ENCODE results near the gene FOSB. TPM values are rescaled to one million over a fixed set of nuclear protein-coding genes. Genes with fewer than 3 reads are reported as not detected.
A peak's percentile ranks its signal among the peaks of the same experiment; 100 is the strongest.

The FOSB gene
- total and polyA plus RNA-seq, 9 of the 15 experiments (the other 6 are each of a cell fraction or from before 2014, with no cell fraction given), result 0.11 to 2.7 (median 0.73) TPM

DNA sequence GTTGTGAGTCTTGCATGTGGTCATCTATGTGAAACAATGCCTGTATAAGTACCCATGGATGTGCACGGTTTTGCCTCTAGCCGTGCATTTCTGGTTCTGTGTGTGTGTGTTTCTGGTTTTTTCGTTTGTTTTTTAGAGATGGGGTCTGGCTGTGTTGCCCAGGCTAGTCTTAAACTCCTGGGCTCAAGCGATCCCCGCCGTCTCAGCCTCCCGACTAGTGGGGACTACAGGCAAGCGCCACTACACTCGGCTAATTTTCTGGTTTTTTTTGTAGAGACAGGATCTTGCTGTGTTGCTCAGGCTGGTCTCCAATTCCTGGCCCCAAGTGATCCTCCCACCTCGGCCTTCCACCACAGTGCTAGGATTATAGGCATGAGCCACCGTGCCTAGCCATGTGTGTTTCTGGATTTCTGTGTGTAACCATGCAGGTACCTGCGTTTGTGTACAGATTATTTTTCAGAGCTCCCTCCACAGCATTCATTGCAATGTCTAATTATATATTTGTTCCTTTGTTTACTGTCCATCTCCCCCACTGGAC lies 15.9 kb upstream of the FOSB start:
- H3K4me1 ChIP-seq (replicated peaks in 1 of 2; ENCODE audit: control insufficient read depth in 2 of 2, insufficient read depth in 2 of 2, low read length in 2 of 2), result peaks cover 25 to 32% of the 10 kb centered on the region in 2 experiments
- H3K9me1 ChIP-seq (ENCODE audit: control insufficient read depth, insufficient read depth, low read length), result no peaks in the 10 kb centered on the region
- H3K79me2 ChIP-seq (ENCODE audit: control insufficient read depth, insufficient read depth, low read length), result no peaks in the 10 kb centered on the region
- H3K27me3 ChIP-seq (ENCODE audit: control insufficient read depth in 2 of 2, insufficient read depth in 2 of 2, low read length in 2 of 2), result no peaks in the 10 kb centered on the region
- WGBS (ENCODE audit: insufficient coverage, low coverage, missing lambda C conversion rate), result 68% methylated on average over 12 of the region's 12 CpGs
- in situ Hi-C loops (cut with MboI), result no loop called here
- intact Hi-C loops (cut with micrococcal nuclease), result no loop called here
- no peaks in the 10 kb centered on the region for H4K20me1 ChIP-seq (replicated peaks; ENCODE audit: control insufficient read depth, insufficient read depth, low read length)
- H3K9me3 ChIP-seq (replicated peaks; ENCODE audit: control insufficient read depth, insufficient read depth, low read depth, low read length), result no peaks in the 10 kb centered on the region
- H2AFZ ChIP-seq (ENCODE audit: low read depth, low read length), result peak overlapping the region; percentile 81; the same call in 1 of the 2 replicates
- H3K36me3 ChIP-seq (ENCODE audit: control insufficient read depth, insufficient read depth, low read length), result no peaks in the 10 kb centered on the region
- H3K27ac ChIP-seq (ENCODE audit: extremely low read depth, low read depth, low read length), result no peak overlapping the region
- no peak for ATAC-seq
- ChIA-PET POLR2A (interaction anchor here (0.6 to 0.7 kb wide), 2 partner anchors 189 to 246 kb away, joined by 3 read pairs; no protein-coding TSS in a partner anchor), CTCF (ENCODE audit: low intra/inter-chr PET ratio) (no interaction called here)
- FAIRE-seq, result no peak
- BruUV-seq (replicated peaks), result no TSS peak
- peak overlapping the region; percentile 71; the same call in 1 of the 2 replicates for H3K4me2 ChIP-seq (ENCODE audit: insufficient read depth, low read length)
- TF ChIP-seq, protein P1, sequence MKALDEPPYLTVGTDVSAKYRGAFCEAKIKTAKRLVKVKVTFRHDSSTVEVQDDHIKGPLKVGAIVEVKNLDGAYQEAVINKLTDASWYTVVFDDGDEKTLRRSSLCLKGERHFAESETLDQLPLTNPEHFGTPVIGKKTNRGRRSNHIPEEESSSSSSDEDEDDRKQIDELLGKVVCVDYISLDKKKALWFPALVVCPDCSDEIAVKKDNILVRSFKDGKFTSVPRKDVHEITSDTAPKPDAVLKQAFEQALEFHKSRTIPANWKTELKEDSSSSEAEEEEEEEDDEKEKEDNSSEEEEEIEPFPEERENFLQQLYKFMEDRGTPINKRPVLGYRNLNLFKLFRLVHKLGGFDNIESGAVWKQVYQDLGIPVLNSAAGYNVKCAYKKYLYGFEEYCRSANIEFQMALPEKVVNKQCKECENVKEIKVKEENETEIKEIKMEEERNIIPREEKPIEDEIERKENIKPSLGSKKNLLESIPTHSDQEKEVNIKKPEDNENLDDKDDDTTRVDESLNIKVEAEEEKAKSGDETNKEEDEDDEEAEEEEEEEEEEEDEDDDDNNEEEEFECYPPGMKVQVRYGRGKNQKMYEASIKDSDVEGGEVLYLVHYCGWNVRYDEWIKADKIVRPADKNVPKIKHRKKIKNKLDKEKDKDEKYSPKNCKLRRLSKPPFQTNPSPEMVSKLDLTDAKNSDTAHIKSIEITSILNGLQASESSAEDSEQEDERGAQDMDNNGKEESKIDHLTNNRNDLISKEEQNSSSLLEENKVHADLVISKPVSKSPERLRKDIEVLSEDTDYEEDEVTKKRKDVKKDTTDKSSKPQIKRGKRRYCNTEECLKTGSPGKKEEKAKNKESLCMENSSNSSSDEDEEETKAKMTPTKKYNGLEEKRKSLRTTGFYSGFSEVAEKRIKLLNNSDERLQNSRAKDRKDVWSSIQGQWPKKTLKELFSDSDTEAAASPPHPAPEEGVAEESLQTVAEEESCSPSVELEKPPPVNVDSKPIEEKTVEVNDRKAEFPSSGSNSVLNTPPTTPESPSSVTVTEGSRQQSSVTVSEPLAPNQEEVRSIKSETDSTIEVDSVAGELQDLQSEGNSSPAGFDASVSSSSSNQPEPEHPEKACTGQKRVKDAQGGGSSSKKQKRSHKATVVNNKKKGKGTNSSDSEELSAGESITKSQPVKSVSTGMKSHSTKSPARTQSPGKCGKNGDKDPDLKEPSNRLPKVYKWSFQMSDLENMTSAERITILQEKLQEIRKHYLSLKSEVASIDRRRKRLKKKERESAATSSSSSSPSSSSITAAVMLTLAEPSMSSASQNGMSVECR (CRISPR knock-in tag; IDR thresholded peaks at IDR 0.05), result 0 out of 2 replicates have a peak, but pooled peaks have one; percentile 35
- TF ChIP-seq BCOR (IDR thresholded peaks at IDR 0.05) (peak; percentile 45; the same call in 1 of the 2 replicates), ZNF121 (CRISPR knock-in tag; conservative IDR thresholded peaks at IDR 0.05) (peak; percentile 89), PCBP2 (IDR thresholded peaks at IDR 0.05; ENCODE audit: low read depth, low read length, poor library complexity, severe bottlenecking) (no peak), ZNF263 (CRISPR knock-in tag; IDR thresholded peaks at IDR 0.05; ENCODE audit: borderline replicate concordance) (no peak), ZNF408 (CRISPR knock-in tag; IDR thresholded peaks at IDR 0.05; ENCODE audit: low read depth) (no peak), TCF3 (CRISPR knock-in tag; IDR thresholded peaks at IDR 0.05) (no peak)
- TF ChIP-seq, protein P2, sequence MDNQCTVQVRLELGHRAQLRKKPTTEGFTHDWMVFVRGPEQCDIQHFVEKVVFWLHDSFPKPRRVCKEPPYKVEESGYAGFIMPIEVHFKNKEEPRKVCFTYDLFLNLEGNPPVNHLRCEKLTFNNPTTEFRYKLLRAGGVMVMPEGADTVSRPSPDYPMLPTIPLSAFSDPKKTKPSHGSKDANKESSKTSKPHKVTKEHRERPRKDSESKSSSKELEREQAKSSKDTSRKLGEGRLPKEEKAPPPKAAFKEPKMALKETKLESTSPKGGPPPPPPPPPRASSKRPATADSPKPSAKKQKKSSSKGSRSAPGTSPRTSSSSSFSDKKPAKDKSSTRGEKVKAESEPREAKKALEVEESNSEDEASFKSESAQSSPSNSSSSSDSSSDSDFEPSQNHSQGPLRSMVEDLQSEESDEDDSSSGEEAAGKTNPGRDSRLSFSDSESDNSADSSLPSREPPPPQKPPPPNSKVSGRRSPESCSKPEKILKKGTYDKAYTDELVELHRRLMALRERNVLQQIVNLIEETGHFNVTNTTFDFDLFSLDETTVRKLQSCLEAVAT (IDR thresholded peaks at IDR 0.05), result peak in 1 of 2 experiments; percentile 44; a peak in 1 of 4 replicates
- TF ChIP-seq, protein P3, sequence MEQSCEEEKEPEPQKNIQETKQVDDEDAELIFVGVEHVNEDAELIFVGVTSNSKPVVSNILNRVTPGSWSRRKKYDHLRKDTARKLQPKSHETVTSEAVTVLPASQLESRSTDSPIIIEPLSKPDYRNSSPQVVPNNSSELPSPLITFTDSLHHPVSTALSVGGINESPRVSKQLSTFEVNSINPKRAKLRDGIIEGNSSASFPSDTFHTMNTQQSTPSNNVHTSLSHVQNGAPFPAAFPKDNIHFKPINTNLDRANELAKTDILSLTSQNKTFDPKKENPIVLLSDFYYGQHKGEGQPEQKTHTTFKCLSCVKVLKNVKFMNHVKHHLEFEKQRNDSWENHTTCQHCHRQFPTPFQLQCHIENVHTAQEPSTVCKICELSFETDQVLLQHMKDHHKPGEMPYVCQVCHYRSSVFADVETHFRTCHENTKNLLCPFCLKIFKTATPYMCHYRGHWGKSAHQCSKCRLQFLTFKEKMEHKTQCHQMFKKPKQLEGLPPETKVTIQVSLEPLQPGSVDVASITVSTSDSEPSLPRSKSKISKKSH (CRISPR knock-in tag; IDR thresholded peaks at IDR 0.05), result no peak
- TF ChIP-seq, protein P4, sequence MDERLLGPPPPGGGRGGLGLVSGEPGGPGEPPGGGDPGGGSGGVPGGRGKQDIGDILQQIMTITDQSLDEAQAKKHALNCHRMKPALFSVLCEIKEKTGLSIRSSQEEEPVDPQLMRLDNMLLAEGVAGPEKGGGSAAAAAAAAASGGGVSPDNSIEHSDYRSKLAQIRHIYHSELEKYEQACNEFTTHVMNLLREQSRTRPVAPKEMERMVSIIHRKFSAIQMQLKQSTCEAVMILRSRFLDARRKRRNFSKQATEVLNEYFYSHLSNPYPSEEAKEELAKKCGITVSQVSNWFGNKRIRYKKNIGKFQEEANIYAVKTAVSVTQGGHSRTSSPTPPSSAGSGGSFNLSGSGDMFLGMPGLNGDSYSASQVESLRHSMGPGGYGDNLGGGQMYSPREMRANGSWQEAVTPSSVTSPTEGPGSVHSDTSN (CRISPR knock-in tag; IDR thresholded peaks at IDR 0.05; ENCODE audit: low read depth), result no peak
- TF ChIP-seq, protein P4 (tag; conservative IDR thresholded peaks at IDR 0.05; ENCODE audit: low read depth), result no peak
- no peak for DNase-seq (ENCODE audit: extremely low read depth in 1 of 4, low spot score in 3 of 4)
- no peak overlapping the region for H3K4me3 ChIP-seq
- H3K9ac ChIP-seq (ENCODE audit: insufficient read depth in 1 of 2, low read depth in 2 of 2, low read length in 2 of 2), result no peak overlapping the region
